Liver (tissue), 3 donors: ENCODE measurements around the gene POU2F3.

ENCODE experiments used
- JUND ChIP-seq, 2 donors: IDR thresholded peaks; 2 replicates each; pipeline ENCODE4 v1.6.1; 2016; ENCODE audit warnings: antibody characterized with exemption in 2 of 2
- RAD21 ChIP-seq, 2 donors: IDR thresholded peaks; 2 replicates each; pipeline ENCODE4 v1.6.1; 2016; ENCODE audit warnings: antibody characterized with exemption in 2 of 2, mild to moderate bottlenecking in 2 of 2
- TAF1 ChIP-seq: conservative IDR thresholded peaks from 2 replicates; pipeline ENCODE4 v1.6.1; 2016; ENCODE audit warnings: antibody characterized with exemption, mild to moderate bottlenecking
- YY1 ChIP-seq: IDR thresholded peaks from 2 replicates; pipeline ENCODE4 v1.6.1; 2016; ENCODE audit warnings: antibody characterized with exemption, mild to moderate bottlenecking
- TF ChIP-seq, protein P1 (sequence below): fragments of 150-350 bp; IDR thresholded peaks from 2 replicates; pipeline ENCODE4 v1.5.1; 2017; ENCODE audit warnings: improper control_type of control experiment, low read depth, low read length; ENCODE audit not compliant: missing input control
- TF ChIP-seq, protein P2 (sequence below): IDR thresholded peaks from 2 replicates; pipeline ENCODE4 v1.6.1; 2016; ENCODE audit warnings: antibody characterized with exemption
- TF ChIP-seq, protein P3 (sequence below): IDR thresholded peaks from 2 replicates; pipeline ENCODE4 v1.6.1; 2016; ENCODE audit warnings: antibody characterized with exemption
- donor health status: healthy.
- donor health status: healthy.

DNA sequence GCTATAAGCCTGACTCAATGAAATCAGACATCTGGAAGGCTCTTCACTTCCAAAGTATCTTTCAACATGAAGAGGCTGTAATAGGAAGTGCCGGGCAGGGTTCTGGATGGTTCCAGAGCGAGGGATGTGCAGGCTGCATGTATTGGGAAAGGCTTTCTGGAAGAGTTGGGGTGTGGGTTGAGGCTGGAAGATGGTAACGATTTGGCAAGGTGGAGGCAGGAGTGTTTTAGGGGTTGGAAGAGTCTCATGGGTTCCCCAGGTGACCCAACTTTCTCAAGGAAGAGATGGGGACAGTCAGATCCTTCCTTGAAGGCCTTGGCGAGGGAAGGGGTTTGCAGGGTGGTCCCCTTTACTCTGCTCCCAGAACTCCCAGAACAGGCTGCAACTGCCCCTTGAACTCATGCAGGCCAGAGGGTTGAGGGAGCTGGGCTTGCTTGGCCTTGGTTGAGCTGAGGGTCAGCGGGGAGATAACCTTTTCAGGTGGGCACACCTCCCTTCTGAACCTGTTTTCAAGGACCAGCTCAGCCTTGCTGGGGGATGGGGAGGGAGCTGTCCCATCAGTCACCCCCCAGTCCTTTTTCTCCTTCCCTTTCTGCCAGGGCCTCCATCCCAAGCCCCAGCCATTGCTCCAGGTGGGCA lies 9.4 kb upstream of the POU2F3 start:
- TF ChIP-seq, protein P1, sequence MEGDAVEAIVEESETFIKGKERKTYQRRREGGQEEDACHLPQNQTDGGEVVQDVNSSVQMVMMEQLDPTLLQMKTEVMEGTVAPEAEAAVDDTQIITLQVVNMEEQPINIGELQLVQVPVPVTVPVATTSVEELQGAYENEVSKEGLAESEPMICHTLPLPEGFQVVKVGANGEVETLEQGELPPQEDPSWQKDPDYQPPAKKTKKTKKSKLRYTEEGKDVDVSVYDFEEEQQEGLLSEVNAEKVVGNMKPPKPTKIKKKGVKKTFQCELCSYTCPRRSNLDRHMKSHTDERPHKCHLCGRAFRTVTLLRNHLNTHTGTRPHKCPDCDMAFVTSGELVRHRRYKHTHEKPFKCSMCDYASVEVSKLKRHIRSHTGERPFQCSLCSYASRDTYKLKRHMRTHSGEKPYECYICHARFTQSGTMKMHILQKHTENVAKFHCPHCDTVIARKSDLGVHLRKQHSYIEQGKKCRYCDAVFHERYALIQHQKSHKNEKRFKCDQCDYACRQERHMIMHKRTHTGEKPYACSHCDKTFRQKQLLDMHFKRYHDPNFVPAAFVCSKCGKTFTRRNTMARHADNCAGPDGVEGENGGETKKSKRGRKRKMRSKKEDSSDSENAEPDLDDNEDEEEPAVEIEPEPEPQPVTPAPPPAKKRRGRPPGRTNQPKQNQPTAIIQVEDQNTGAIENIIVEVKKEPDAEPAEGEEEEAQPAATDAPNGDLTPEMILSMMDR = no peak
- TF ChIP-seq, protein P2, sequence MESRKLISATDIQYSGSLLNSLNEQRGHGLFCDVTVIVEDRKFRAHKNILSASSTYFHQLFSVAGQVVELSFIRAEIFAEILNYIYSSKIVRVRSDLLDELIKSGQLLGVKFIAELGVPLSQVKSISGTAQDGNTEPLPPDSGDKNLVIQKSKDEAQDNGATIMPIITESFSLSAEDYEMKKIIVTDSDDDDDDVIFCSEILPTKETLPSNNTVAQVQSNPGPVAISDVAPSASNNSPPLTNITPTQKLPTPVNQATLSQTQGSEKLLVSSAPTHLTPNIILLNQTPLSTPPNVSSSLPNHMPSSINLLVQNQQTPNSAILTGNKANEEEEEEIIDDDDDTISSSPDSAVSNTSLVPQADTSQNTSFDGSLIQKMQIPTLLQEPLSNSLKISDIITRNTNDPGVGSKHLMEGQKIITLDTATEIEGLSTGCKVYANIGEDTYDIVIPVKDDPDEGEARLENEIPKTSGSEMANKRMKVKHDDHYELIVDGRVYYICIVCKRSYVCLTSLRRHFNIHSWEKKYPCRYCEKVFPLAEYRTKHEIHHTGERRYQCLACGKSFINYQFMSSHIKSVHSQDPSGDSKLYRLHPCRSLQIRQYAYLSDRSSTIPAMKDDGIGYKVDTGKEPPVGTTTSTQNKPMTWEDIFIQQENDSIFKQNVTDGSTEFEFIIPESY = no peak
- TF ChIP-seq RAD21 (IDR thresholded peaks at IDR 0.05) (no peak), TAF1 (no peak), YY1 (no peak), JUND (IDR thresholded peaks at IDR 0.05) (no peak)
- TF ChIP-seq, protein P3, sequence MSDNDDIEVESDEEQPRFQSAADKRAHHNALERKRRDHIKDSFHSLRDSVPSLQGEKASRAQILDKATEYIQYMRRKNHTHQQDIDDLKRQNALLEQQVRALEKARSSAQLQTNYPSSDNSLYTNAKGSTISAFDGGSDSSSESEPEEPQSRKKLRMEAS = no peak
